Mesendoderm (in vitro differentiated cells): Measurements from ENCODE around the gene CAMTA1.

Experiments
- DNase-seq: peaks from one replicate; pipeline ENCODE4 v3.0.0; 2013
- H2AK5ac ChIP-seq: 2 replicates; pipeline ENCODE4 v1.6.1; 2013; ENCODE audit warnings: low read length, inconsistent platforms
- H2BK120ac ChIP-seq: 2 replicates; pipeline ENCODE4 v1.6.1; 2013; ENCODE audit warnings: low read depth, mild to moderate bottlenecking, low read length, moderate library complexity, mixed read lengths
- H2BK15ac ChIP-seq: replicated peaks from 2 replicates; pipeline ENCODE4 v1.6.1; 2013; ENCODE audit warnings: low read depth, mild to moderate bottlenecking, moderate library complexity
- H2BK5ac ChIP-seq: 2 replicates; pipeline ENCODE4 v1.6.1; 2013; ENCODE audit warnings: low read length, inconsistent platforms
- H3K18ac ChIP-seq: 2 replicates; pipeline ENCODE4 v1.6.1; 2013; ENCODE audit warnings: mild to moderate bottlenecking, low read length, mixed read lengths
- H3K23ac ChIP-seq: one replicate; pipeline ENCODE4 v1.6.1; 2013; ENCODE audit warnings: low read length
- H3K27ac ChIP-seq: 2 replicates; pipeline ENCODE4 v1.5.1; 2013; ENCODE audit warnings: low read depth, mild to moderate bottlenecking, inconsistent platforms, low read length, moderate library complexity
- H3K27me3 ChIP-seq: 2 replicates; pipeline ENCODE4 v1.6.1; 2013; ENCODE audit warnings: low read length, control low read depth, mild to moderate bottlenecking, inconsistent platforms; ENCODE audit not compliant: insufficient read depth, poor library complexity
- H3K36me3 ChIP-seq: 2 replicates; pipeline ENCODE4 v1.6.1; 2013; ENCODE audit warnings: low read length, inconsistent platforms; ENCODE audit not compliant: control insufficient read depth, insufficient read depth
- H3K4ac ChIP-seq: one replicate; pipeline ENCODE4 v1.6.1; 2013; ENCODE audit warnings: low read depth, mild to moderate bottlenecking, low read length, moderate library complexity
- H3K4me1 ChIP-seq: 2 replicates; pipeline ENCODE4 v1.6.1; 2013; ENCODE audit warnings: low read depth, low read length, inconsistent platforms; ENCODE audit not compliant: control insufficient read depth
- H3K4me2 ChIP-seq: 2 replicates; pipeline ENCODE4 v1.6.1; 2013; ENCODE audit warnings: low read length
- H3K4me3 ChIP-seq: 2 replicates; pipeline ENCODE4 v1.5.1; 2013; ENCODE audit warnings: mild to moderate bottlenecking, low read length
- H3K56ac ChIP-seq: one replicate; pipeline ENCODE4 v1.6.1; 2013; ENCODE audit warnings: low read length
- H3K79me1 ChIP-seq: 2 replicates; pipeline ENCODE4 v1.6.1; 2013; ENCODE audit warnings: low read length, inconsistent platforms
- H3K79me2 ChIP-seq: 2 replicates; pipeline ENCODE4 v1.6.1; 2013; ENCODE audit warnings: mild to moderate bottlenecking, low read length; ENCODE audit not compliant: control insufficient read depth, insufficient read depth
- H3K9ac ChIP-seq: 2 replicates; pipeline ENCODE4 v1.6.1; 2013; ENCODE audit warnings: low read length, inconsistent platforms
- H4K5ac ChIP-seq: one replicate; pipeline ENCODE4 v1.6.1; 2013; ENCODE audit warnings: low read length
- H4K8ac ChIP-seq: one replicate; pipeline ENCODE4 v1.6.1; 2013; ENCODE audit warnings: low read depth, mild to moderate bottlenecking, control low read depth, low read length, moderate library complexity
- WGBS: extraction: QIAGEN DNeasy Blood & Tissue Kit; methylation state at CpG from one replicate; pipeline ENCODE4 v1.1.7; 2013; ENCODE audit warnings: low lambda C conversion rate, missing lambda C conversion rate; ENCODE audit not compliant: insufficient coverage; ENCODE audit errors: extremely low coverage; 5-methylcytosine and 5-hydroxymethylcytosine counted together

CAMTA1 gene

DNA sequence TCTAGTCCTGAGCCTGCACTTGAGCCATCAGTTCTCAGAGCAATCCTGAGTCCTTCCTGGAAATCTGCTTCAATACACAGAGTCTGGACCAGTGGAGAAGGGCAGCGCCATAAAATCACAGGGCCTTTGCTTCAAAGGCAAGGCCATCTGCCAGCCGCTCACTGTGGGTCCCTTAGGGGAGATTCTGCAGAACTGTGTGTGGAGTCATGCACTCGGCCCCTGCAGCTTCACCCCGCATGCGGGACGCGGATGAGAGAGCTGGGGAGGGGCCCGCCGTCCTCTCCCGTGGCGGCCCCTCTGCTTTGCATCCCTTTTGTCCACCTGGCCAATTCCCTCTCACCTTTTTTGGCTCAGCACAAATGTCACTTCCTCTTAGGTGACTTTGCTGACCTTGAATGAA is 674.7 kb downstream of the CAMTA1 start:
- Histone ChIP-seq H2BK15ac (no peak overlapping the region), H3K9ac (no peak overlapping the region), H3K4me2 (no peak overlapping the region), H3K27ac (no peak overlapping the region), H3K23ac (no peak overlapping the region), H2BK120ac (no peak overlapping the region), H3K79me1 (no peaks in the 10 kb centered on the region), H3K36me3 (no peaks in the 10 kb centered on the region), H3K56ac (no peak overlapping the region), H2BK5ac (no peak overlapping the region), H3K79me2 (no peaks in the 10 kb centered on the region), H3K27me3 (no peaks in the 10 kb centered on the region), H3K4me1 (peaks cover 4% of the 10 kb centered on the region), H4K5ac (no peak overlapping the region), H3K4me3 (no peak overlapping the region), H4K8ac (no peak overlapping the region), H3K4ac (no peak overlapping the region), H2AK5ac (no peak overlapping the region), H3K18ac (no peak overlapping the region)
- no peak for DNase-seq
- no CpG with 5 or more reads among the region's 11 CpGs for WGBS

DNA sequence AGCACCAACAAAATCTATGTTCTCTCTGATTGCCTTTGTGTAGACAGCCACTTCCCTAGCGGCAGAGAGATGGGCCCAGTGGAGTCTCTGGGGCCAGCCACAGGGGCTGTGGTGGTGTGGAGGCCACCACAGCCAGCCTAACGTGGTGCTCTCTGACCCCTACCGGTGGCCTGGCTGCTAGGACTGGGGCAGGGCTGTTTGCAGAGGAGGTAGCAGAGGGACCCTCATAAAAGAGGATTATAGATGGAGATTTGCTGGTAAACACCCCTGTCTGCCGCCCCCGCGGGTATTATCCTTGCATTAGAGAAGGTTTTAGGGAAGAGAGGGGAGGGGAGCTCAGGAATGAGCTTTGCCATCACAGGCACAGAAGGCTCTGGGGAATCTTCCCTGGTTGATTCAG is 675.6 kb downstream of the CAMTA1 start:
- no peak overlapping the region for H3K27ac ChIP-seq
- H3K27me3 ChIP-seq, result no peaks in the 10 kb centered on the region
- H3K4me1 ChIP-seq, result peaks cover 4% of the 10 kb centered on the region
- no peak for DNase-seq
- no peaks in the 10 kb centered on the region for H3K79me1 ChIP-seq
- H3K4ac ChIP-seq, result no peak overlapping the region
- no peak overlapping the region for H3K9ac ChIP-seq
- H3K79me2 ChIP-seq, result no peaks in the 10 kb centered on the region
- H2BK5ac ChIP-seq, result no peak overlapping the region
- H3K56ac ChIP-seq, result no peak overlapping the region
- H4K5ac ChIP-seq, result no peak overlapping the region
- H4K8ac ChIP-seq, result no peak overlapping the region
- H2BK120ac ChIP-seq, result no peak overlapping the region
- H2BK15ac ChIP-seq, result no peak overlapping the region
- no peak overlapping the region for H3K18ac ChIP-seq
- no peak overlapping the region for H3K4me2 ChIP-seq
- H3K36me3 ChIP-seq, result no peaks in the 10 kb centered on the region
- H3K23ac ChIP-seq, result no peak overlapping the region
- H2AK5ac ChIP-seq, result no peak overlapping the region
- no CpG with 5 or more reads among the region's 6 CpGs for WGBS
- H3K4me3 ChIP-seq, result no peak overlapping the region

DNA sequence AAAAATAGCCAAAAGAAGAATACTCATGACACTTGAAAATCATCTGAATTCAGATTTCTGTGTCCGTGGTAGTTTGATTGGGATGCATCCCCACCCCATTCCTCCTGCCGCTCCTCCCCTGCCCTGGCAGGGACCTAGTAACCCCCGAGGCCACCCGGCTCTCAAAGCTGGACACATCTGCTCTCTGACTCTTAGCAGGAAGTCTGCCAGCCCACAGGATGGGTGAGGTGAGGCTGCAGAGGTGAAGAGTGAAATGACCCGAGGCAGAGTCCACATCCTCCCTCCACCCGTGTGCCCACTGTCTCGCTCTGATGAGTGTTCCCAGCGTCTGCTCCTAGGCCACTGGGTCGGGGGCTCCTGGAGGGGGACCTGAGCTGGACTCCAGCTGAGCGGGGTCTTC is 677.4 kb downstream of the CAMTA1 start:
- no peaks in the 10 kb centered on the region for H3K79me2 ChIP-seq
- DNase-seq, result no peak
- H2BK120ac ChIP-seq, result no peak overlapping the region
- H2AK5ac ChIP-seq, result no peak overlapping the region
- H2BK5ac ChIP-seq, result no peak overlapping the region
- H3K9ac ChIP-seq, result no peak overlapping the region
- no peaks in the 10 kb centered on the region for H3K79me1 ChIP-seq
- no peak overlapping the region for H3K4me2 ChIP-seq
- H3K56ac ChIP-seq, result no peak overlapping the region
- H2BK15ac ChIP-seq, result no peak overlapping the region
- no peaks in the 10 kb centered on the region for H3K36me3 ChIP-seq
- no peaks in the 10 kb centered on the region for H3K27me3 ChIP-seq
- H3K18ac ChIP-seq, result no peak overlapping the region
- H3K4ac ChIP-seq, result no peak overlapping the region
- no peak overlapping the region for H4K5ac ChIP-seq
- H3K4me1 ChIP-seq, result no peaks in the 10 kb centered on the region
- WGBS, result no CpG with 5 or more reads among the region's 10 CpGs
- no peak overlapping the region for H3K27ac ChIP-seq
- no peak overlapping the region for H4K8ac ChIP-seq
- no peak overlapping the region for H3K4me3 ChIP-seq
- H3K23ac ChIP-seq, result no peak overlapping the region

DNA sequence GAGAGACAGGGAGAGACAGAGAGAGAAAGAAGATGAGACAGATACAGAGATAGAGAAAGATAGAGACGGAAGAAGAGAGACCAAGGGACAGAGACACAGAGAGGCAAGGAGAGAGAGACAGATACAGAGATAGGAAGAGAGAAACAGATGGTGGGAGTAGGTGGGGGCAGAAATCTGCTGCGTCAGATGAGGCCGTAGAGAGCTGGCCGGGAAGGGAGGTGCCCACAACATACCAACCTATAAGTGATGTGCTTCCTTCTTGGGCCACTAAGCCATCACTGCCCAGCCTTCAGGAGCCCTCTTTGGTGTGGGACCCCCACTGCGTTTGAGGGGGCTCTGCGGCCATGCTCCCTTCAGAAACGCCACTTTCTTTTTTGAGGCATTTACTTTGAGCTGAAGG is 678.3 kb downstream of the CAMTA1 start:
- no peak overlapping the region for H3K4ac ChIP-seq
- H3K4me3 ChIP-seq, result no peak overlapping the region
- H3K27me3 ChIP-seq, result no peaks in the 10 kb centered on the region
- no peak overlapping the region for H3K9ac ChIP-seq
- no peak overlapping the region for H2AK5ac ChIP-seq
- H3K36me3 ChIP-seq, result no peaks in the 10 kb centered on the region
- H3K4me2 ChIP-seq, result no peak overlapping the region
- DNase-seq, result no peak
- no peak overlapping the region for H2BK120ac ChIP-seq
- H3K27ac ChIP-seq, result no peak overlapping the region
- H3K56ac ChIP-seq, result no peak overlapping the region
- no peak overlapping the region for H4K5ac ChIP-seq
- no peaks in the 10 kb centered on the region for H3K4me1 ChIP-seq
- no peak overlapping the region for H3K18ac ChIP-seq
- H3K23ac ChIP-seq, result no peak overlapping the region
- H2BK5ac ChIP-seq, result no peak overlapping the region
- H2BK15ac ChIP-seq, result no peak overlapping the region
- WGBS, result no CpG with 5 or more reads among the region's 7 CpGs
- no peak overlapping the region for H4K8ac ChIP-seq
- H3K79me2 ChIP-seq, result no peaks in the 10 kb centered on the region
- H3K79me1 ChIP-seq, result no peaks in the 10 kb centered on the region

DNA sequence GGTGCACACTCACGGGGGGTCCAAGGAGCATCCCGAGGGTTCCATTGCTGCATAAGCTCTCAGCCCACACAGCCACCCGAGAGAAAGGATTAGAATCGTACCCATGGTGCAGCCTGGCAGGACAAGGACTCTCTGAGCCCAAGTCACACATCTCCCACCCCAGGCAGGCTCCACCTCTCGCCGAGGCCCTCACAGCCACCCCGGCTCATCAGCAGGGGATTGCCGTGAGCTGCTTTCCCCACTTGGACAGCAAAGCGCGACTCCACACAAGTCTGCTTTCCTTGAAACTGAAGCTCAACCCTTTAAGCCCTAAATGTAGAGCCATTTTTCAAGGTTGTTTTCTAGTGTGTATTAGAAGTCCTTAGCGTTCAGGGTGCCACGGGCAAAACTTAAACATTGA is 679.5 kb downstream of the CAMTA1 start:
- Histone ChIP-seq H3K4me3 (no peak overlapping the region), H3K4me1 (no peaks in the 10 kb centered on the region), H3K27me3 (no peaks in the 10 kb centered on the region), H3K27ac (no peak overlapping the region), H4K5ac (no peak overlapping the region), H3K18ac (no peak overlapping the region), H2AK5ac (no peak overlapping the region), H3K79me1 (no peaks in the 10 kb centered on the region), H2BK120ac (no peak overlapping the region), H2BK15ac (no peak overlapping the region), H3K4ac (no peak overlapping the region), H3K9ac (no peak overlapping the region), H2BK5ac (no peak overlapping the region), H3K23ac (no peak overlapping the region), H4K8ac (no peak overlapping the region), H3K4me2 (no peak overlapping the region), H3K36me3 (no peaks in the 10 kb centered on the region), H3K79me2 (no peaks in the 10 kb centered on the region), H3K56ac (no peak overlapping the region)
- WGBS, result no CpG with 5 or more reads among the region's 12 CpGs
- DNase-seq, result no peak

DNA sequence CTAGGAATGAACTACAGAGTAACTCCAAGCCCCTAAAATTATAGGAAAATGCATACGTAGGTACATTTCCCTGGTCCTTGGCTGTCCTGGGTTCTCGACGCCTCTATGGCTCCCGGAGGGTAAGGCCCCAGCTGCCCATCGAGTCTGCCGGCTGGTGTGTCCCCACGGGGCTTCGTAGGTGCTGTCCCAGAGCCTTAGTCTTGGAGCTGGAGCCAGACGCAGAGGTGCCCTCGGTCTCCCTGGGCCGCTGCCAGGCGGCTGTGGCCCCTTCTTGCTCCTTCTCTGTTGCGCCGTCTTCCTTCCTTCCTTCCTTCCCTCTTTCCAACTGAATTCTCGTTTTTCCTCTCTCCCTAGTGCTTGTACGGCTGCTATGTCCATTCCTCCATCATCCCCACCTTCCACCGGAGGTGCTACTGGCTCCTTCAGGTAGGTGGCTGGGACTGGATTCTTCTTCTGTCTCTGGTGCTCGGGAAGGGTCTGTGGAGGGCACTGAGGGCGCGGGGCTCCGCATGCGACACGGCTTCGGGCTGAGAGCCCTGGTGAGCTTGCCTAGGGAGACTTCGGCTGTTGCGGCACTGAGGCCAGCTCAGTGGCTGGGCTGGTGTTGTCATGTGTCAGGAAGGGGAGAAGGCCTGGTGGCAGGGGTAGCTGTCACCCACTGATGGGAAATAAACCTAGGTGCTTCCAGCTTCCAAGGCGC is 682.4 kb downstream of the CAMTA1 start:
- Histone ChIP-seq H3K79me1 (no peaks in the 10 kb centered on the region), H3K79me2 (no peaks in the 10 kb centered on the region), H4K8ac (no peak overlapping the region), H3K4me3 (no peak overlapping the region), H3K4ac (no peak overlapping the region), H3K18ac (no peak overlapping the region), H2BK15ac (no peak overlapping the region), H3K27ac (no peak overlapping the region), H3K4me1 (no peaks in the 10 kb centered on the region), H2BK5ac (no peak overlapping the region), H3K56ac (no peak overlapping the region), H2AK5ac (no peak overlapping the region), H4K5ac (no peak overlapping the region), H3K36me3 (no peaks in the 10 kb centered on the region), H3K23ac (no peak overlapping the region), H3K9ac (no peak overlapping the region), H3K4me2 (no peak overlapping the region), H2BK120ac (no peak overlapping the region), H3K27me3 (no peaks in the 10 kb centered on the region)
- no CpG with 5 or more reads among the region's 27 CpGs for WGBS
- no peak for DNase-seq
